H4 (cell line): ENCODE data around the gene SLC16A8. TPM values are rescaled to one million over a fixed set of nuclear protein-coding genes. Genes with fewer than 3 reads are reported as not detected.

Source experiments
- DNase-seq: peaks from one replicate; pipeline ENCODE4 v3.0.0-alpha.2; 2015; ENCODE audit warnings: low spot score
- total RNA-seq: library from RNA; depleted of rRNA; stranded (reverse); fragments of >200 nt; shearing (Covaris generic); gene quantifications from 2 replicates; pipeline ENCODE4 v1.2.3, GENCODE V29; 2014; rRNA removed

SLC16A8 gene
- total RNA-seq, 1 experiment from 2014 or later, result not detected

DNA sequence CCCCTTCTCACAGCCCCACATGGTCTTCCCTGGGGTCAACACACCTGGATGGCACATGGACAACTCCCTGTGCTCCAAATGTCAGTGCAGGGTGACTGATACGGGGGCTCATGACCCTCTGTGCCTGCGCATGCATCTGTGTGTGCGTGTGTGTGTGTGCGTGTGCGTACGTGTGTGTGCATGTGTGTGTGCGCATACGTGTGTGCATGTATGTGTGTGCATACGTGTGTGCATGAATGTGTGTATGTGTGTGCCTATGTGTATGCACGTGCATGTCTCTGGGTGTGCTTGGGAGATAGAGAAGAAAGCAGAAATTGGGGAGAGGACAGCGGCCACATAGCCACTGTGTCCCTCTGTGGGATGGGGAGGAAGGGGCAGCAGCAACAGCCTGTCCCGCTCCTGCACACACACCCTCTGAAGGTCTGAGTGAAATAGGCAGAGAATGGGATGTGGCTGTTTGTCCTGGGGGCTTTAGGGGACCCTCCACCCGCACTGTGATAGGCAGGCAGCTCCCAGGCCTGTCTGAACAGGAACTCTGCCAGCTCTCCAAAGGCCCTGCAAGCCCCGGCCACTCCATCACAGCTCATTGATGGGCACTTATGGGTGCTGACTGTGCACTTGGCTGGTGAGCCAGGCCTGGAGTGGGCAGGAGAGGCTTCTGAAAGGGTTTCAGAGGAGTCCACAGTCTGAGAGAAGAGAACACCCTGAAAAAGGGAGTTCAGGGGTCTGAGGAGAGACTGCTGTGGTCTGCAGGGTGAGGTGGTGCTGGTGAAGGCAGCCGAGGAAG lies 55.4 kb downstream of the SLC16A8 start:
- no peak for DNase-seq

Other genes starting within 250 kb of the SLC16A8 start
- gene ANKRD54, start 239.8 kb downstream of the SLC16A8 start, total RNA-seq, result 18.3 and 19.5 TPM in 2 replicates
- gene EIF3L, start 234.8 kb downstream of the SLC16A8 start, total RNA-seq, result 478 and 514 TPM in 2 replicates
- 11.6 and 17.2 TPM in 2 replicates for gene MICALL1, start 177.9 kb downstream of the SLC16A8 start, total RNA-seq
- gene C22orf23, start 130.6 kb downstream of the SLC16A8 start, total RNA-seq, result 0.41 and 1.1 TPM in 2 replicates
- gene POLR2F, start 130.5 kb downstream of the SLC16A8 start, total RNA-seq, result 145 and 155 TPM in 2 replicates
- gene SOX10, start 99.6 kb downstream of the SLC16A8 start, total RNA-seq, result not detected in 2 replicates
- 15.8 and 21.7 TPM in 2 replicates for gene PICK1, start 26.8 kb downstream of the SLC16A8 start, total RNA-seq
- not detected in 2 replicates for gene BAIAP2L2, start 26.5 kb upstream of the SLC16A8 start, total RNA-seq
- gene PLA2G6, start 97.6 kb upstream of the SLC16A8 start, total RNA-seq, result 2.5 and 12.2 TPM in 2 replicates
- 3.9 and 7.4 TPM in 2 replicates for gene MAFF, start 117.8 kb upstream of the SLC16A8 start, total RNA-seq
- gene TMEM184B, start 188.8 kb upstream of the SLC16A8 start, total RNA-seq, result 46.6 and 62.1 TPM in 2 replicates
- 87.4 and 95.4 TPM in 2 replicates for gene CSNK1E, start 233.2 kb upstream of the SLC16A8 start, total RNA-seq